ENCODE measurements around the gene CNTRL. TPM values are rescaled to one million over a fixed set of nuclear protein-coding genes. Genes with fewer than 3 reads are reported as not detected.

CNTRL gene
- total and polyA plus RNA-seq, 2 of the 8 experiments (the other 6 are each of a cell fraction or from before 2014, with no cell fraction given) = 5.1 to 13.9 TPM

DNA sequence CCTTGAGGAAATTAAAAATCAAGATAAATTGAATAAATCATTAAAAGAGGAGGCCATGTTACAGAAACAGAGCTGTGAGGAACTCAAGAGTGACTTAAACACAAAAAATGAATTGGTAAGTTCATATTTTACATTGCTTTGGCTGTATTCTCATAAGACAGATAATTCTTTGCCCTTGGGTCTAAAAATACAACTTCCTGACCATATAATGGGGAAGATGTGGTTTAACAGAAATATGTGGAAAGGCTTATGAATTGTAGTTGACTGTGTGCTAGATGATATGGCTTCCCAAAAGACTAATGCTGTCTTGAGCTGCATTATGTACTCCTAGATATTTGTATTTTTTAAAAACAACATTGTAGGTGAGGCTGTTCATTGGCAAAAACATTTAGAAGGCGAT, 33.1 kb downstream of the CNTRL start:
- Histone ChIP-seq H2AK5ac (ENCODE audit: low read depth, low read length) (no peak overlapping the region), H3K23me2 (ENCODE audit: low read depth, low read length) (no peaks in the 10 kb centered on the region), H3K9me3 (ENCODE audit: insufficient read depth in 2 of 2, low read depth in 1 of 2, low read length in 1 of 2) (no peaks in the 10 kb centered on the region), H2BK120ac (replicated peaks; ENCODE audit: low read depth, low read length) (no peak overlapping the region), H3K36me3 (ENCODE audit: control insufficient read depth in 2 of 4, insufficient read depth in 4 of 4, low read length in 3 of 4) (no peaks in the 10 kb centered on the region), H2BK15ac (ENCODE audit: low read length) (no peak overlapping the region), H4K20me1 (replicated peaks in 1 of 2; ENCODE audit: control insufficient read depth in 1 of 2, insufficient read depth in 2 of 2, low read length in 2 of 2) (no peaks in the 10 kb centered on the region), H3K27me3 (replicated peaks in 1 of 4; ENCODE audit: control insufficient read depth in 3 of 4, extremely low read depth in 1 of 4, insufficient read depth in 3 of 4, low read length in 3 of 4) (no peaks in the 10 kb centered on the region), H3K4ac (replicated peaks; ENCODE audit: insufficient read length, low read depth, low read length) (no peak overlapping the region), H3K18ac (ENCODE audit: extremely low read depth, low read length) (no peak overlapping the region), H2BK12ac (ENCODE audit: low read depth, low read length) (no peak overlapping the region), H2BK5ac (ENCODE audit: low read depth, low read length) (no peak overlapping the region), H3K4me2 (ENCODE audit: insufficient read depth in 1 of 2, low read depth in 2 of 2, low read length in 2 of 2) (no peak overlapping the region), H2AFZ (ENCODE audit: low read length) (no peak overlapping the region), H3K4me1 (replicated peaks in 1 of 4; ENCODE audit: control insufficient read depth in 3 of 4, insufficient read depth in 4 of 4, low read length in 3 of 4) (peaks cover 0 to 2% (median 0%) of the 10 kb centered on the region in 4 experiments; a peak in 1 of 7 replicates), H3K79me1 (ENCODE audit: low read depth, low read length) (no peaks in the 10 kb centered on the region), H3K27ac (ENCODE audit: low read depth, low read length) (no peak overlapping the region), H3K9ac (replicated peaks in 1 of 4; ENCODE audit: extremely low read depth in 1 of 4, low read depth in 3 of 4, low read length in 3 of 4) (no peak overlapping the region), H3K4me3 (ENCODE audit: extremely low read depth in 1 of 4, insufficient read depth in 2 of 4, low read depth in 3 of 4, low read length in 4 of 4) (no peak overlapping the region), H2BK20ac (ENCODE audit: low read length) (no peak overlapping the region), H4K91ac (replicated peaks; ENCODE audit: insufficient read length, low read length) (no peak overlapping the region), H3K23ac (ENCODE audit: insufficient read length) (no peak overlapping the region), H3K56ac (replicated peaks; ENCODE audit: insufficient read length, low read depth, low read length) (no peak overlapping the region), H3K79me2 (ENCODE audit: control insufficient read depth in 1 of 2, insufficient read depth in 2 of 2, low read length in 2 of 2) (no peaks in the 10 kb centered on the region), H4K8ac (ENCODE audit: extremely low read depth, insufficient read depth, low read length) (no peak overlapping the region), H4K5ac (ENCODE audit: insufficient read length, low read depth, low read length) (no peak overlapping the region), H3K14ac (ENCODE audit: insufficient read length) (no peak overlapping the region)
- FAIRE-seq = no peak
- ChIA-PET POLR2A (ENCODE audit: partially characterized antibody) (no interaction called here), CTCF (ENCODE audit: partially characterized antibody) (interaction anchor here (1.0 to 1.5 kb wide), 7 partner anchors 11 to 137 kb away, joined by 3 to 5 read pairs (median 4); no protein-coding TSS in a partner anchor)
- DNase-seq (ENCODE audit: low read depth in 1 of 2, low spot score in 2 of 2) = no peak
- WGBS, 2 experiments (ENCODE audit: extremely low coverage in 1 of 2, insufficient coverage in 1 of 2, insufficient read length in 1 of 2, insufficient replicate concordance in 2 of 2, low coverage in 1 of 2, low lambda C conversion rate in 2 of 2, missing lambda C conversion rate in 1 of 2) = 93% methylated on average over 1 of the region's 1 CpG; no CpG with 5 or more reads in 1 of the 2 experiments
- no peak for TF ChIP-seq ATF3 (IDR thresholded peaks at IDR 0.05; ENCODE audit: insufficient read depth, low read depth, low read length)
- TF ChIP-seq SAP30 (IDR thresholded peaks at IDR 0.05; ENCODE audit: insufficient read depth, insufficient replicate concordance, low read length) = no peak
- no peak for TF ChIP-seq SIN3A (conservative IDR thresholded peaks at IDR 0.05 in 1 of 2, IDR thresholded peaks at IDR 0.05 in 1 of 2; ENCODE audit: low read depth in 1 of 2, low read length in 2 of 2)
- no peak for TF ChIP-seq HDAC6 (IDR thresholded peaks at IDR 0.05; ENCODE audit: low read depth, low read length)
- TF ChIP-seq GABPA (IDR thresholded peaks at IDR 0.05; ENCODE audit: borderline replicate concordance, insufficient read depth, low read length) = no peak
- no peak for TF ChIP-seq POLR2A (IDR thresholded peaks at IDR 0.05; ENCODE audit: control extremely low read depth in 1 of 2, low read depth in 2 of 2, low read length in 2 of 2)
- TF ChIP-seq YY1 (IDR thresholded peaks at IDR 0.05; ENCODE audit: low read depth, low read length) = no peak
- TF ChIP-seq KDM4A (IDR thresholded peaks at IDR 0.05; ENCODE audit: low read depth, low read length, severe bottlenecking) = no peak
- no peak for TF ChIP-seq TAF1 (IDR thresholded peaks at IDR 0.05; ENCODE audit: low read depth, low read length)
- TF ChIP-seq TEAD4 (IDR thresholded peaks at IDR 0.05; ENCODE audit: low read depth, low read length) = no peak
